A549 (cell line): ENCODE measurements around the gene RETREG1. TPM values are rescaled to one million over a fixed set of nuclear protein-coding genes. Genes with fewer than 3 reads are reported as not detected.

Experiments used
- ATAC-seq, 2 experiments: fragments of 200-7000 bp in 1 of 2; fragments of >200 bp in 1 of 2; cut with Nextera tagmentation in 1 of 2; cut with Tn5 transposase in 1 of 2; 3 replicates each; pipeline versions ENCODE4 v1.8.0 to v1.9.1; 2018 to 2020; ENCODE audit warnings: mild to moderate bottlenecking in 1 of 2, moderate library complexity in 1 of 2
- CTCF ChIA-PET: fragments of 300-600 bp; sonication (Branson Sonifier 250); formaldehyde crosslinking; extraction: SDS; loops from one replicate; lab custom pipeline; 2021; ENCODE audit warnings: antibody characterized with exemption, inconsistent platforms; lab: Yijun Ruan, JAX
- POLR2A ChIA-PET: fragments of 350-600 bp; formaldehyde crosslinking; extraction: SDS; loops from one replicate; lab custom pipeline; 2021; ENCODE audit warnings: antibody characterized with exemption, inconsistent platforms; lab: Yijun Ruan, JAX
- DNase-seq, 2 experiments: peaks; one replicate each; pipeline versions ENCODE4 v3.0.0 to v3.0.0-alpha.2; 2011 to 2016; ENCODE audit warnings: low read depth in 1 of 2, low spot score in 1 of 2
- FAIRE-seq: peaks from 2 replicates; lab custom pipeline; 2011; peaks lifted over from hg19 to GRCh38; lab: Jason Lieb, UNC
- H3K27ac ChIP-seq, 2 experiments: fragments of >200 bp; sonication (Bioruptor Twin); formaldehyde crosslinking; 3 replicates each; pipeline ENCODE4 v1.5.1; 2016 to 2017
- H3K4me1 ChIP-seq: fragments of >200 bp; sonication (Bioruptor Twin); formaldehyde crosslinking; 3 replicates; pipeline ENCODE4 v1.6.1; 2016
- H3K4me2 ChIP-seq: fragments of >200 bp; sonication (Bioruptor Twin); formaldehyde crosslinking; 3 replicates; pipeline ENCODE4 v1.6.1; 2016
- H3K4me3 ChIP-seq: fragments of >200 bp; sonication (Bioruptor Twin); formaldehyde crosslinking; 3 replicates; pipeline ENCODE4 v1.5.1; 2016
- H3K9me3 ChIP-seq: fragments of >200 bp; sonication (Bioruptor Twin); formaldehyde crosslinking; 3 replicates; pipeline ENCODE4 v1.6.1; 2016
- BCL3 ChIP-seq: fragments of >200 bp; sonication (Bioruptor Twin); formaldehyde crosslinking; IDR thresholded peaks from 3 replicates; pipeline ENCODE4 v1.6.1; 2016
- BHLHE40 ChIP-seq: IDR thresholded peaks from 2 replicates; pipeline ENCODE4 v1.6.1; 2012; ENCODE audit warnings: low read depth, low read length, inconsistent platforms
- CBX2 ChIP-seq: fragments of 200-600 bp; sonication (generic); IDR thresholded peaks from 2 replicates; pipeline ENCODE4 v1.6.1; 2016; ENCODE audit warnings: low read depth, mild to moderate bottlenecking, borderline replicate concordance
- CBX8 ChIP-seq: fragments of 200-600 bp; sonication (generic); IDR thresholded peaks from 2 replicates; pipeline ENCODE4 v1.6.1; 2016
- CEBPB ChIP-seq, 2 experiments: fragments of >200 bp in 1 of 2; sonication (Bioruptor Twin) in 1 of 2; formaldehyde crosslinking in 1 of 2; IDR thresholded peaks; 2 replicates each; pipeline ENCODE4 v1.6.1; 2012 to 2016
- FOXS1 ChIP-seq: fragments of 250-450 bp; sonication (Bioruptor Pico); IDR thresholded peaks from 2 replicates; pipeline ENCODE4 v1.5.0; 2020; ENCODE audit warnings: mild to moderate bottlenecking, moderate library complexity
- GATA3 ChIP-seq: IDR thresholded peaks from 2 replicates; pipeline ENCODE4 v1.6.1; 2012; ENCODE audit warnings: borderline replicate concordance
- HDAC2 ChIP-seq: fragments of 200-600 bp; sonication (generic); IDR thresholded peaks from 2 replicates; pipeline ENCODE4 v1.6.1; 2016
- HEYL ChIP-seq: fragments of 250-450 bp; sonication (Bioruptor Pico); IDR thresholded peaks from 2 replicates; pipeline ENCODE4 v1.8.0; 2021; ENCODE audit warnings: mild to moderate bottlenecking, moderate library complexity
- HOXA7 ChIP-seq: fragments of 250-450 bp; sonication (Bioruptor Pico); IDR thresholded peaks from 2 replicates; pipeline ENCODE4 v1.5.0; 2020; ENCODE audit warnings: mild to moderate bottlenecking, moderate library complexity
- HOXB5 ChIP-seq: fragments of 250-450 bp; sonication (Bioruptor Pico); IDR thresholded peaks from 2 replicates; pipeline ENCODE4 v1.5.0; 2020; ENCODE audit warnings: mild to moderate bottlenecking, moderate library complexity
- MAFK ChIP-seq: fragments of 450-650 bp; IDR thresholded peaks from 2 replicates; pipeline ENCODE4 v1.6.1; 2014; ENCODE audit not compliant: partially characterized antibody
- NFE2L2 ChIP-seq: fragments of 150-350 bp; conservative IDR thresholded peaks from 2 replicates; pipeline ENCODE4 v1.6.1; 2014; ENCODE audit warnings: low read length
- NPAS2 ChIP-seq: fragments of 250-450 bp; sonication (Bioruptor Pico); IDR thresholded peaks from 2 replicates; pipeline ENCODE4 v1.8.0; 2022; ENCODE audit warnings: mild to moderate bottlenecking, moderate library complexity, borderline replicate concordance
- POLR2A ChIP-seq: IDR thresholded peaks from 2 replicates; pipeline ENCODE4 v1.6.1; 2012; ENCODE audit warnings: mild to moderate bottlenecking, low read length
- RAD21 ChIP-seq, 2 experiments: fragments of >200 bp in 1 of 2; sonication (Bioruptor Twin) in 1 of 2; formaldehyde crosslinking in 1 of 2; IDR thresholded peaks in 1 of 2; conservative IDR thresholded peaks in 1 of 2; 2 replicates in 1 of 2; 3 replicates in 1 of 2; pipeline ENCODE4 v1.6.1; 2012 to 2018; ENCODE audit warnings: inconsistent platforms in 1 of 2
- RFX5 ChIP-seq: fragments of 450-650 bp; IDR thresholded peaks from 2 replicates; pipeline ENCODE4 v1.7.1; 2014; ENCODE audit warnings: antibody characterized with exemption, mild to moderate bottlenecking, moderate library complexity
- SREBF2 ChIP-seq: fragments of 450-650 bp; IDR thresholded peaks from 2 replicates; pipeline ENCODE4 v1.6.1; 2014; ENCODE audit warnings: mild to moderate bottlenecking, moderate library complexity
- TP53 ChIP-seq: fragments of 250-450 bp; sonication (Bioruptor Pico); IDR thresholded peaks from 2 replicates; pipeline ENCODE4 v1.5.0; 2021; ENCODE audit warnings: mild to moderate bottlenecking, moderate library complexity
- USF2 ChIP-seq: fragments of 450-650 bp; IDR thresholded peaks from 2 replicates; pipeline ENCODE4 v1.6.1; 2014; ENCODE audit warnings: antibody characterized with exemption
- ZC3H11A ChIP-seq: fragments of 450-650 bp; IDR thresholded peaks from 2 replicates; pipeline ENCODE4 v1.6.1; 2014; ENCODE audit warnings: antibody characterized with exemption, mild to moderate bottlenecking
- WGBS: methylation state at CpG from one replicate; pipeline ENCODE4 v1.1.6; 2017; ENCODE audit errors: missing lambda C conversion rate; 5-methylcytosine and 5-hydroxymethylcytosine counted together
- polyA plus RNA-seq, 4 experiments: library from polyadenylated mRNA; depleted of rRNA in 3 of 4; stranded (reverse); fragments of >200 nt; fragmentation: RNase III in 1 of 4; extraction: RNeasy Plus Mini Kit Qiagen cat#74134 plus additional on column Dnase treatment in 1 of 4; gene quantifications; 2 replicates in 3 of 4; 3 replicates in 1 of 4; pipeline ENCODE4 v1.2.3, GENCODE V29; 2011 to 2017
- TF ChIP-seq, protein P1 (sequence below): IDR thresholded peaks from 2 replicates; pipeline ENCODE4 v1.6.1; 2012
- TF ChIP-seq, protein P2 (sequence below): fragments of >200 bp; sonication (Bioruptor Twin); formaldehyde crosslinking; IDR thresholded peaks from 3 replicates; pipeline ENCODE4 v1.5.1; 2016

The RETREG1 gene
- polyA plus RNA-seq, 2 of the 4 experiments (the other 2 are of a cell fraction): 2.1 to 3.4 TPM

GRCh38 chr5:16568875-16569580 lies 47.8 kb downstream of the RETREG1 start:
- CTCF ChIA-PET: interaction anchor here (0.6 to 1.8 kb wide), 4 partner anchors 17 to 449 kb away, joined by 3 to 4 read pairs (median 3); no protein-coding TSS in a partner anchor
- POLR2A ChIA-PET: no interaction called here
- 65% methylated on average over 16 of the region's 16 CpGs for WGBS
- no peak for TF ChIP-seq ZC3H11A
- TF ChIP-seq SREBF2: no peak
- TF ChIP-seq HDAC2: no peak
- TF ChIP-seq MAFK: no peak
- no peak for TF ChIP-seq CBX2
- no peak for TF ChIP-seq RFX5
- no peak for TF ChIP-seq CEBPB (IDR thresholded peaks at IDR 0.05)
- TF ChIP-seq, protein P1, sequence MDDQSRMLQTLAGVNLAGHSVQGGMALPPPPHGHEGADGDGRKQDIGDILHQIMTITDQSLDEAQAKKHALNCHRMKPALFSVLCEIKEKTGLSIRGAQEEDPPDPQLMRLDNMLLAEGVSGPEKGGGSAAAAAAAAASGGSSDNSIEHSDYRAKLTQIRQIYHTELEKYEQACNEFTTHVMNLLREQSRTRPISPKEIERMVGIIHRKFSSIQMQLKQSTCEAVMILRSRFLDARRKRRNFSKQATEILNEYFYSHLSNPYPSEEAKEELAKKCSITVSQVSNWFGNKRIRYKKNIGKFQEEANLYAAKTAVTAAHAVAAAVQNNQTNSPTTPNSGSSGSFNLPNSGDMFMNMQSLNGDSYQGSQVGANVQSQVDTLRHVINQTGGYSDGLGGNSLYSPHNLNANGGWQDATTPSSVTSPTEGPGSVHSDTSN: no peak
- TF ChIP-seq NFE2L2: no peak
- no peak for TF ChIP-seq TP53
- no peak for TF ChIP-seq HOXA7
- no peak overlapping the region for H3K4me3 ChIP-seq
- no peaks in the 10 kb centered on the region for H3K4me1 ChIP-seq
- FAIRE-seq: no peak
- H3K4me2 ChIP-seq: no peak overlapping the region
- no peak for ATAC-seq
- no peak overlapping the region for H3K27ac ChIP-seq
- H3K9me3 ChIP-seq: no peaks in the 10 kb centered on the region
- no peak for DNase-seq

GRCh38 chr5:16567365-16567764 lies 49.4 kb downstream of the RETREG1 start:
- WGBS: 54% methylated on average over 3 of the region's 3 CpGs
- ChIA-PET CTCF (interaction anchor here (1.1 to 1.8 kb wide), 2 partner anchors 15 to 632 kb away, joined by 3 to 16 read pairs; no protein-coding TSS in a partner anchor), POLR2A (no interaction called here)
- H3K4me3 ChIP-seq: no peak overlapping the region
- FAIRE-seq (no peak), ATAC-seq (no peak), DNase-seq (no peak)
- H3K4me1 ChIP-seq: no peaks in the 10 kb centered on the region
- H3K9me3 ChIP-seq: no peaks in the 10 kb centered on the region
- no peak overlapping the region for H3K4me2 ChIP-seq
- H3K27ac ChIP-seq: no peak overlapping the region
- TF ChIP-seq POLR2A: no peak

DNA sequence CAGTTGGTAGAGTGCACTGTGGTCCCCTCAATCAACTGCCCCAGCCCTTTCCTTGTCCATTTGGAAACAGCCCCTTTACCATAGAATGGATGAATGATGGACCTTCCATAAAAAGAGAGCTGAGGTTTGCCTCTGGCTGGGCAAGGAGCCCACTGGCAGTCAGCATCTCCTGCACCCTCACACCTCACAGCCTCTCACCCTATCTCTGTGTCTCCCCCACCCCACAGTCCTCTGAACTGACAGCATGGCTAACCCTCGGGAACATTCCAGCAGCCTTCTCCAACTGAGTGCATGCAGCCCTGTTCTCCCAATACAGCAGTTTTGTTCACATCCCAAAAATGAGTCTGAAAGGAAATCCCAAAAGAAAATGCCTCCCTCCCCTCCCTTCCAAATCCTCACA lies 51.7 kb downstream of the RETREG1 start:
- DNase-seq (no peak), ATAC-seq (no peak), FAIRE-seq (no peak)
- TF ChIP-seq BCL3 (no peak), CBX8 (no peak), CBX2 (no peak), RAD21 (conservative IDR thresholded peaks at IDR 0.05 in 1 of 2, IDR thresholded peaks at IDR 0.05 in 1 of 2) (no peak), NPAS2 (CRISPR knock-in tag) (no peak), BHLHE40 (no peak), POLR2A (no peak), HEYL (CRISPR knock-in tag) (no peak), HOXB5 (CRISPR knock-in tag) (no peak), FOXS1 (no peak), USF2 (no peak), GATA3 (no peak)
- TF ChIP-seq, protein P2, sequence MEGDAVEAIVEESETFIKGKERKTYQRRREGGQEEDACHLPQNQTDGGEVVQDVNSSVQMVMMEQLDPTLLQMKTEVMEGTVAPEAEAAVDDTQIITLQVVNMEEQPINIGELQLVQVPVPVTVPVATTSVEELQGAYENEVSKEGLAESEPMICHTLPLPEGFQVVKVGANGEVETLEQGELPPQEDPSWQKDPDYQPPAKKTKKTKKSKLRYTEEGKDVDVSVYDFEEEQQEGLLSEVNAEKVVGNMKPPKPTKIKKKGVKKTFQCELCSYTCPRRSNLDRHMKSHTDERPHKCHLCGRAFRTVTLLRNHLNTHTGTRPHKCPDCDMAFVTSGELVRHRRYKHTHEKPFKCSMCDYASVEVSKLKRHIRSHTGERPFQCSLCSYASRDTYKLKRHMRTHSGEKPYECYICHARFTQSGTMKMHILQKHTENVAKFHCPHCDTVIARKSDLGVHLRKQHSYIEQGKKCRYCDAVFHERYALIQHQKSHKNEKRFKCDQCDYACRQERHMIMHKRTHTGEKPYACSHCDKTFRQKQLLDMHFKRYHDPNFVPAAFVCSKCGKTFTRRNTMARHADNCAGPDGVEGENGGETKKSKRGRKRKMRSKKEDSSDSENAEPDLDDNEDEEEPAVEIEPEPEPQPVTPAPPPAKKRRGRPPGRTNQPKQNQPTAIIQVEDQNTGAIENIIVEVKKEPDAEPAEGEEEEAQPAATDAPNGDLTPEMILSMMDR: no peak
- Histone ChIP-seq H3K4me3 (no peak overlapping the region), H3K4me2 (no peak overlapping the region), H3K27ac (no peak overlapping the region), H3K9me3 (no peaks in the 10 kb centered on the region), H3K4me1 (no peaks in the 10 kb centered on the region)
- WGBS: 82% methylated on average over 1 of the region's 1 CpG
- POLR2A ChIA-PET: no interaction called here
- CTCF ChIA-PET: interaction anchor here (1.1 kb wide), 1 partner anchor 13 kb away, joined by 3 read pairs; no protein-coding TSS in a partner anchor
